Measurements from ENCODE around the gene CCL5.

Gene CCL5

GRCh38 chr17:35915153-35915964 is 35.2 kb upstream of the CCL5 start:
- TF ChIP-seq CTCF (IDR thresholded peaks at IDR 0.05) (no peak), ZFX (IDR thresholded peaks at IDR 0.05; ENCODE audit: borderline replicate concordance) (no peak)
- H3K27ac ChIP-seq, result no peak overlapping the region

- no peak overlapping the region for H3K27ac ChIP-seq
- TF ChIP-seq CTCF (IDR thresholded peaks at IDR 0.05), result no peak
- no peak for TF ChIP-seq ZFX (IDR thresholded peaks at IDR 0.05; ENCODE audit: borderline replicate concordance)
Measured at GRCh38 chr17:35914354-35914753, 34.2 kb upstream of the CCL5 start.

GRCh38 chr17:35913609-35914008 is 33.4 kb upstream of the CCL5 start:
- H3K27ac ChIP-seq, result no peak overlapping the region
- TF ChIP-seq ZFX (IDR thresholded peaks at IDR 0.05; ENCODE audit: borderline replicate concordance) (no peak), CTCF (IDR thresholded peaks at IDR 0.05) (no peak)

- TF ChIP-seq ZFX (IDR thresholded peaks at IDR 0.05; ENCODE audit: borderline replicate concordance) (no peak), CTCF (IDR thresholded peaks at IDR 0.05) (no peak)
- H3K27ac ChIP-seq, result no peak overlapping the region
Measured at GRCh38 chr17:35912942-35913341, 32.8 kb upstream of the CCL5 start.

- H3K27ac ChIP-seq, result no peak overlapping the region
- TF ChIP-seq ZFX (IDR thresholded peaks at IDR 0.05; ENCODE audit: borderline replicate concordance), result no peak
- TF ChIP-seq CTCF (IDR thresholded peaks at IDR 0.05), result no peak
Measured at GRCh38 chr17:35912339-35912912, 32.3 kb upstream of the CCL5 start.

- no peak for TF ChIP-seq ZFX (IDR thresholded peaks at IDR 0.05; ENCODE audit: borderline replicate concordance)
- no peak for TF ChIP-seq CTCF (IDR thresholded peaks at IDR 0.05)
- no peak overlapping the region for H3K27ac ChIP-seq
Measured at GRCh38 chr17:35909408-35909807, 29.2 kb upstream of the CCL5 start.

GRCh38 chr17:35907691-35908090 is 27.5 kb upstream of the CCL5 start:
- TF ChIP-seq ZFX (IDR thresholded peaks at IDR 0.05; ENCODE audit: borderline replicate concordance), result no peak
- no peak for TF ChIP-seq CTCF (IDR thresholded peaks at IDR 0.05)
- H3K27ac ChIP-seq, result no peak overlapping the region
